Endothelial cell of umbilical vein (primary cell): ENCODE data around the gene CROCC. TPM values are rescaled to one million over a fixed set of nuclear protein-coding genes. Genes with fewer than 3 reads are reported as not detected.

Experiments used
- BruUV-seq: library from RNA; stranded (reverse); fragments of 400-500 nt; replicated peaks from 2 replicates; lab custom pipeline; 2021; lab: Mats Ljungman, UMichigan
- CTCF ChIA-PET: fragments of 300-600, 350-600 bp; sonication (Branson Sonifier 250); formaldehyde crosslinking; loops from one replicate; lab custom pipeline; 2021; ENCODE audit warnings: antibody characterized with exemption, inconsistent platforms; lab: Charles Lee
- POLR2A ChIA-PET: fragments of 300-600, 350-600 bp; sonication (Branson Sonifier 250); formaldehyde crosslinking; loops from one replicate; lab custom pipeline; 2021; ENCODE audit warnings: antibody characterized with exemption, inconsistent platforms; lab: Charles Lee
- DNase-seq: peaks from one replicate; pipeline ENCODE4 v3.0.0-alpha.2; 2011; ENCODE audit warnings: low read depth, low spot score
- FAIRE-seq: peaks from 2 replicates; lab custom pipeline; 2011; peaks lifted over from hg19 to GRCh38; lab: Jason Lieb, UNC
- H2AFZ ChIP-seq: 2 replicates; pipeline ENCODE4 v1.6.0; 2012; ENCODE audit warnings: low read depth, low read length, control low read depth, inconsistent platforms
- H3K27ac ChIP-seq: 2 replicates; pipeline ENCODE4 v1.5.1; 2011; ENCODE audit warnings: low read depth, mild to moderate bottlenecking, control low read depth, low read length, moderate library complexity; ENCODE audit not compliant: insufficient read depth
- H3K27me3 ChIP-seq, 2 experiments: 2 replicates each; pipeline versions ENCODE4 v1.6.0 to v1.6.1; 2011; ENCODE audit warnings: low read length in 2 of 2, mixed read lengths in 1 of 2; ENCODE audit not compliant: control insufficient read depth in 2 of 2, insufficient read depth in 2 of 2
- H3K36me3 ChIP-seq, 2 experiments: 2 replicates in 1 of 2; 3 replicates in 1 of 2; pipeline ENCODE4 v1.5.1; 2011; ENCODE audit warnings: low read length in 2 of 2, mild to moderate bottlenecking in 1 of 2, moderate library complexity in 1 of 2; ENCODE audit not compliant: control insufficient read depth in 2 of 2, insufficient read depth in 2 of 2; ENCODE audit errors: extremely low read depth in 1 of 2
- H3K4me1 ChIP-seq: 3 replicates; pipeline ENCODE4 v1.5.1; 2011; ENCODE audit warnings: mild to moderate bottlenecking, low read length; ENCODE audit not compliant: control insufficient read depth, insufficient read depth; ENCODE audit errors: extremely low read depth
- H3K4me2 ChIP-seq: 2 replicates; pipeline ENCODE4 v1.6.1; 2011; ENCODE audit warnings: low read length, control low read depth, mixed read lengths; ENCODE audit not compliant: insufficient read depth
- H3K4me3 ChIP-seq, 3 experiments: fragments of 200-600 bp in 1 of 3; sonication (generic), shearing (Covaris generic) in 1 of 3; replicated peaks in 1 of 3; 2 replicates each; pipeline ENCODE4 v1.5.1; 2011 to 2016; ENCODE audit warnings: control low read depth in 3 of 3, low read length in 3 of 3, mild to moderate bottlenecking in 2 of 3, inconsistent platforms in 1 of 3, low read depth in 1 of 3, moderate library complexity in 1 of 3; ENCODE audit not compliant: insufficient read depth in 1 of 3
- H3K79me2 ChIP-seq: 2 replicates; pipeline ENCODE4 v1.6.0; 2012; ENCODE audit warnings: low read length, inconsistent platforms; ENCODE audit not compliant: control insufficient read depth, insufficient read depth
- H3K9ac ChIP-seq: replicated peaks from 2 replicates; pipeline ENCODE3; 2011; ENCODE audit warnings: low read length, control low read depth; ENCODE audit not compliant: insufficient read depth; ENCODE audit errors: extremely low read depth
- H3K9me1 ChIP-seq: replicated peaks from 3 replicates; pipeline ENCODE4 v1.6.0; 2011; ENCODE audit warnings: mild to moderate bottlenecking, low read length; ENCODE audit not compliant: control insufficient read depth, insufficient read depth; ENCODE audit errors: extremely low read depth
- H3K9me3 ChIP-seq: replicated peaks from 2 replicates; pipeline ENCODE4 v1.5.1; 2012; ENCODE audit warnings: low read length, inconsistent platforms; ENCODE audit not compliant: control insufficient read depth, insufficient read depth
- H4K20me1 ChIP-seq: replicated peaks from 2 replicates; pipeline ENCODE3; 2011; ENCODE audit warnings: mild to moderate bottlenecking, low read length; ENCODE audit not compliant: control insufficient read depth, insufficient read depth; ENCODE audit errors: extremely low read depth
- CTCF ChIP-seq, 2 donors: IDR thresholded peaks; 1 replicate in 1 of 2; 2 replicates in 1 of 2; pipeline ENCODE4 v1.5.1; 2011; ENCODE audit warnings: low read length in 2 of 2, mild to moderate bottlenecking in 2 of 2, moderate library complexity in 2 of 2, control low read depth in 1 of 2, inconsistent platforms in 1 of 2, low read depth in 1 of 2; ENCODE audit not compliant: insufficient read depth in 1 of 2; ENCODE audit errors: extremely low read depth in 1 of 2
- EZH2 ChIP-seq: IDR thresholded peaks from 2 replicates; pipeline ENCODE4 v1.6.1; 2012; ENCODE audit warnings: borderline replicate concordance, low read depth, mild to moderate bottlenecking, moderate library complexity, low read length, inconsistent platforms; ENCODE audit not compliant: severe bottlenecking
- FOS ChIP-seq: IDR thresholded peaks from 2 replicates; pipeline ENCODE4 v1.6.1; 2011; ENCODE audit warnings: mild to moderate bottlenecking, low read length, moderate library complexity, borderline replicate concordance; ENCODE audit not compliant: insufficient read depth
- GATA2 ChIP-seq: IDR thresholded peaks from 2 replicates; pipeline ENCODE4 v1.7.0; 2011; ENCODE audit warnings: low read depth, mild to moderate bottlenecking, moderate library complexity, mixed read lengths, low read length; ENCODE audit not compliant: insufficient read length, insufficient read depth
- JUN ChIP-seq: IDR thresholded peaks from 2 replicates; pipeline ENCODE4 v1.6.1; 2011; ENCODE audit warnings: borderline replicate concordance, low read depth; ENCODE audit not compliant: insufficient read length, insufficient read depth
- MAX ChIP-seq: IDR thresholded peaks from 2 replicates; pipeline ENCODE4 v1.6.1; 2011; ENCODE audit not compliant: insufficient read depth, insufficient read length
- MYC ChIP-seq: IDR thresholded peaks from one replicate; pipeline ENCODE4 v1.6.1; 2011; ENCODE audit warnings: mild to moderate bottlenecking, low read depth, low read length
- POLR2A ChIP-seq: IDR thresholded peaks from 2 replicates; pipeline ENCODE4 v1.6.1; 2012; ENCODE audit warnings: low read depth, mild to moderate bottlenecking, control low read depth, low read length
- POLR2AphosphoS5 ChIP-seq: IDR thresholded peaks from 2 replicates; pipeline ENCODE4 v1.6.1; 2012; ENCODE audit warnings: low read depth, mild to moderate bottlenecking, control low read depth, low read length, moderate library complexity; ENCODE audit not compliant: insufficient read depth
- dilution Hi-C: fragments of 300-500 bp; cut with MboI; formaldehyde crosslinking; loops from one replicate; pipeline ENCODE4 v1.15.0; 2019; ENCODE audit warnings: low sequenced_read_pairs; ENCODE audit not compliant: extremely low pct_ligation_motif_present
- intact Hi-C: fragments of 100-400 bp; cut with micrococcal nuclease; formaldehyde crosslinking; loops from one replicate; pipeline ENCODE4 v1.10.0; 2022
- polyA plus RNA-seq, 4 experiments: library from polyadenylated mRNA; depleted of rRNA in 3 of 4; stranded (reverse) in 3 of 4; unstranded in 1 of 4; fragments of >200 nt; gene quantifications; 2 replicates each; pipeline versions ENCODE4 v1.2.1 to v1.2.3, GENCODE V29; 2011 to 2012; ENCODE audit warnings: missing spikeins in 1 of 4
- total RNA-seq: library from RNA; stranded (reverse); gene quantifications from 2 replicates; pipeline ENCODE4 v1.2.3, GENCODE V29; 2021

The CROCC gene
- total and polyA plus RNA-seq, 2 donors (not counting 3 experiments of a cell fraction or from before 2014, with no cell fraction given): 18.3 to 35.5 TPM

GRCh38 chr1:16986560-16986959 is 64.8 kb downstream of the CROCC start:
- Histone ChIP-seq H3K4me1 (peaks cover 10% of the 10 kb centered on the region), H3K36me3 (peaks cover 0 to 17% of the 10 kb centered on the region in 2 experiments), H3K9me1 (no peaks in the 10 kb centered on the region), H3K27ac (no peak overlapping the region), H3K27me3 (no peaks in the 10 kb centered on the region), H3K9ac (no peak overlapping the region), H3K9me3 (no peaks in the 10 kb centered on the region), H3K4me3 (no peak overlapping the region), H4K20me1 (no peaks in the 10 kb centered on the region), H2AFZ (no peak overlapping the region), H3K79me2 (no peaks in the 10 kb centered on the region), H3K4me2 (no peak overlapping the region)
- intact Hi-C loops (no loop called here), dilution Hi-C loops (no loop called here)
- POLR2A ChIA-PET: no interaction called here
- CTCF ChIA-PET: interaction anchor here (0.7 to 4.0 kb wide), 5 partner anchors 14 to 36 kb away, joined by 3 to 20 read pairs (median 4); no protein-coding TSS in a partner anchor
- DNase-seq (no peak), FAIRE-seq (no peak)
- no TSS peak for BruUV-seq
- TF ChIP-seq POLR2A (no peak), MAX (no peak), MYC (no peak), EZH2 (no peak), POLR2AphosphoS5 (no peak), JUN (no peak), FOS (no peak), CTCF (IDR thresholded peaks at IDR 0.05; ENCODE audit: extremely low read depth in 1 of 2, insufficient read depth in 1 of 2, low read depth in 1 of 2, low read length in 2 of 2) (no peak), GATA2 (no peak)
